RWPE1 (cell line): ENCODE measurements around the gene RAB3GAP1.
A peak's percentile ranks its signal among the peaks of the same experiment; 100 is the strongest.

ENCODE experiments used
- CTCF ChIA-PET: fragments of 350-600 bp; sonication (Branson Sonifier 250); formaldehyde crosslinking; extraction: SDS; loops from one replicate; lab custom pipeline; 2021; lab: Yijun Ruan, JAX
- POLR2A ChIA-PET: fragments of 400-600 bp; formaldehyde crosslinking; extraction: SDS; loops from one replicate; lab custom pipeline; 2020; ENCODE audit warnings: antibody characterized with exemption; ENCODE audit not compliant: low non-redundant PET; lab: Yijun Ruan, JAX
- DNase-seq: peaks from one replicate; pipeline ENCODE4 v3.0.0; 2012; ENCODE audit warnings: low spot score
- H3K27ac ChIP-seq: fragments of 450-650 bp; 2 replicates; pipeline ENCODE4 v1.5.1; 2017
- CTCF ChIP-seq: fragments of 450-650 bp; conservative IDR thresholded peaks from 2 replicates; pipeline ENCODE4 v1.5.1; 2017; ENCODE audit warnings: low read depth, mild to moderate bottlenecking

RAB3GAP1 gene

GRCh38 chr2:135052042-135052876 lies at the start of gene RAB3GAP1:
TSS of gene RAB3GAP1 (plus strand) at chr2:135052292. CDS start at chr2:135052308, 16 bp downstream.
- DNase-seq, result peak; percentile 86
- H3K27ac ChIP-seq, result peak within 1 kb of the TSS; percentile 88
- TF ChIP-seq CTCF, result no peak
- CTCF ChIA-PET, result interaction anchor here (0.6 kb wide), 1 partner anchor 1685 kb away, joined by 3 read pairs; no protein-coding TSS in a partner anchor
- POLR2A ChIA-PET, result no interaction called here

GRCh38 chr2:135002836-135003235 lies 49.3 kb upstream of the RAB3GAP1 start:
- POLR2A ChIA-PET, result no interaction called here
- no peak overlapping the region for H3K27ac ChIP-seq
- CTCF ChIA-PET, result interaction anchor here (0.6 kb wide), 2 partner anchors 120 to 229 kb away, joined by 3 read pairs; no protein-coding TSS in a partner anchor
- DNase-seq, result no peak
- TF ChIP-seq CTCF, result no peak

DNA sequence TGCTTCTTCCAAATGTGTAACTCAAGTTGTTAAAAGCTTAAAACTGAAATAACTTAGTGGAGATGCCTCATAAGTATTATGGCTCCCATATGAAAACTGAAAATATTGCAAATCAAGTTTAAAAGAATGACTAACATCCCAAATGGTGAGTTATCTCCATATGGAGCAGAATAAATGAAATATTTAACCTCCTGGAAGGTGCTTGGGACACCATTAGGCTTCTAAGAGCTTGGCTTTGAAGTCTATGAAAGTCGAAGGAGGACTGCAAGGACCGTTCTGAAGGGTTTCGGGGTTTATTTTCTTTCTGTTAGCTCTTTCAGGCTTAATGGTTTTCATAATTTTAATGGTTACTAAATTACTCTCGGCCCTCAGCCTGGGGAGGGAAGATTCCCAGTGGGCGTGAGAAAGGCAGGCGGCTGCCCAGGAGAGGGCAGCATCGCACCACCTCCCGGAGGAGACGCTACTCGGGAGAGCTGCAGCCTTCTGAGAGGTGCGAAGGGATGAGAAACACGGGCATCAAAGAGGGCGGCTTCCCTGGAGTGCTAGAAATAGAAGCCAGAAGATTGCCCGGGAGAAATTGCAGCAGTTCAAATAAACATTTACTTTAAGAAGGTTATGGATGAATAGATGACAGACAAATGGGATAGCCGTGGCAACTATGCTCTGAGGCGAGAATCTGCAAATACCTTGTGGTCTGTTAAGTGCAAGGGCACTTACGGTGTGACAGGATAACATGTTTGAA lies 47.9 kb upstream of the RAB3GAP1 start:
- POLR2A ChIA-PET, result no interaction called here
- peak; percentile 86 for DNase-seq
- peak; percentile 94 for TF ChIP-seq CTCF
- no peak overlapping the region for H3K27ac ChIP-seq
- CTCF ChIA-PET, result interaction anchor here (0.6 to 1.5 kb wide), 20 partner anchors 10 to 1607 kb away, joined by 3 to 31 read pairs (median 4); no protein-coding TSS in a partner anchor

- no peak for TF ChIP-seq CTCF
- ChIA-PET POLR2A (no interaction called here), CTCF (interaction anchor here (0.5 kb wide), 1 partner anchor 1479 kb away, joined by 3 read pairs; no protein-coding TSS in a partner anchor)
- H3K27ac ChIP-seq, result no peak overlapping the region
- DNase-seq, result no peak
Measured at GRCh38 chr2:135005753-135006152, 46.3 kb upstream of the RAB3GAP1 start.

DNA sequence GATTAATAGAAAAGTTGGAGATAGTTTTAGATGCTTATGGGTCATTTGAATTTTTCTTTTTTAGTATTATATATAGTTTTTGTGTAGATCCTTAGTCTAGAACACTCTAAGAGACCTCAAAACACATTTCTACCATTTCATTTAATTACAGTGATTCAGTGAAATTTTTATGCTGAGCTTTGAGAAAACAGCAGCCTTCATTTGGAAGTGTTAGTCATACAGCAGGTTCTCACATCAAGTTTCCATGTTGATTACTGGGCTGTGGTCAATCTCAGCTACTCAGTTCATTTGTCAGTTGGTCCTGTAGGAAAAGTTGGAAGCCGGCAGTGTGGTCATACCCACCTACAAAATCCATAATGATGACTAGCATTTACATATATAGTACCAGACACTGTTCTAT lies 42.8 kb upstream of the RAB3GAP1 start:
- ChIA-PET CTCF (interaction anchor here (0.6 kb wide), 1 partner anchor 731 kb away, joined by 5 read pairs; no protein-coding TSS in a partner anchor), POLR2A (no interaction called here)
- no peak for TF ChIP-seq CTCF

More for the DNA sequence above, 42.8 kb upstream of the RAB3GAP1 start:
- no peak for DNase-seq
- no peak overlapping the region for H3K27ac ChIP-seq
